CD4-positive, CD25-positive, alpha-beta regulatory T cell (primary cell): ENCODE data around the gene SLC6A6. TPM values are rescaled to one million over a fixed set of nuclear protein-coding genes. Genes with fewer than 3 reads are reported as not detected.

Experiments
- ATAC-seq, 2 donors: fragments of 150-1000 bp; cut with Tn5 transposase; one replicate each; pipeline ENCODE4 v1.10.0; 2021; ENCODE audit warnings: low read depth in 2 of 2, moderate number of reproducible peaks in 2 of 2, moderate library complexity in 1 of 2
- DNase-seq, 3 donors: peaks; one replicate each; pipeline versions ENCODE4 v3.0.0 to v3.0.0-alpha.2; 2012 to 2022; ENCODE audit warnings: mixed read lengths in 1 of 3
- H3K27ac ChIP-seq: one replicate; pipeline ENCODE4 v1.7.0; 2013; ENCODE audit warnings: mild to moderate bottlenecking, low read length; ENCODE audit not compliant: insufficient read depth, poor library complexity, severe bottlenecking
- H3K27me3 ChIP-seq: one replicate; pipeline ENCODE4 v1.7.0; 2013; ENCODE audit warnings: low read length; ENCODE audit not compliant: control insufficient read depth, insufficient read depth
- H3K36me3 ChIP-seq: one replicate; pipeline ENCODE4 v1.7.0; 2013; ENCODE audit warnings: mild to moderate bottlenecking, low read length, moderate library complexity; ENCODE audit not compliant: control insufficient read depth, insufficient read depth
- H3K4me1 ChIP-seq: 2 replicates; pipeline ENCODE4 v1.7.0; 2013; ENCODE audit warnings: mild to moderate bottlenecking, low read length; ENCODE audit not compliant: insufficient read depth, control insufficient read depth, poor library complexity, severe bottlenecking
- H3K4me3 ChIP-seq: one replicate; pipeline ENCODE4 v1.7.0; 2013; ENCODE audit warnings: low read depth, mild to moderate bottlenecking, low read length, moderate library complexity
- H3K9me3 ChIP-seq, 2 experiments: 1 replicate in 1 of 2; 2 replicates in 1 of 2; pipeline ENCODE4 v1.7.0; 2013; ENCODE audit warnings: low read length in 2 of 2, mild to moderate bottlenecking in 1 of 2, moderate library complexity in 1 of 2; ENCODE audit not compliant: control insufficient read depth in 2 of 2
- H3K27ac Mint-ChIP-seq, 3 donors: one replicate each; pipeline ENCODE4 v1.8.0; 2020 to 2022; ENCODE audit warnings: mild to moderate bottlenecking in 3 of 3, mixed read lengths in 3 of 3, moderate library complexity in 2 of 3
- H3K27me3 Mint-ChIP-seq: one replicate; pipeline ENCODE4 v1.8.0; 2022; ENCODE audit warnings: mild to moderate bottlenecking, mixed read lengths
- H3K36me3 Mint-ChIP-seq: one replicate; pipeline ENCODE4 v1.8.0; 2020; ENCODE audit warnings: mixed read lengths
- H3K4me1 Mint-ChIP-seq, 4 donors: one replicate each; pipeline ENCODE4 v1.8.0; 2020 to 2022; ENCODE audit warnings: mixed read lengths in 4 of 4, mild to moderate bottlenecking in 1 of 4
- H3K4me3 Mint-ChIP-seq, 4 donors: one replicate each; pipeline ENCODE4 v1.8.0; 2020 to 2022; ENCODE audit warnings: mild to moderate bottlenecking in 4 of 4, mixed read lengths in 4 of 4, moderate library complexity in 3 of 4
- H3K9me3 Mint-ChIP-seq, 7 donors: one replicate each; pipeline ENCODE4 v1.8.0; 2020 to 2022; ENCODE audit warnings: mixed read lengths in 7 of 7, mild to moderate bottlenecking in 3 of 7, moderate library complexity in 2 of 7
- polyA plus RNA-seq, 4 donors: library from polyadenylated mRNA; unstranded; fragments of 300-500 nt; fragmentation: Illumina TruSeq; gene quantifications; one replicate each; pipeline ENCODE4 v1.2.3, GENCODE V29; 2021
- total RNA-seq: library from RNA; stranded (reverse); gene quantifications from one replicate; pipeline ENCODE4 v1.2.3, GENCODE V29; 2022

The SLC6A6 gene
- total and polyA plus RNA-seq, 5 donors from 2014 or later: 6.9 to 73.3 (median 9.1) TPM

- Mint-ChIP-seq H3K9me3 (no peaks in the 10 kb centered on the region), H3K4me1 (peaks cover 0 to 5% (median 1%) of the 10 kb centered on the region in 4 donors), H3K36me3 (peaks cover 20% of the 10 kb centered on the region), H3K4me3 (no peak overlapping the region), H3K27me3 (no peaks in the 10 kb centered on the region), H3K27ac (peak overlapping the region in 2 of 3 donors; percentile 48 to 90)
- Histone ChIP-seq H3K36me3 (peaks cover 73% of the 10 kb centered on the region), H3K27ac (no peak overlapping the region), H3K4me3 (no peak overlapping the region), H3K27me3 (no peaks in the 10 kb centered on the region), H3K9me3 (no peaks in the 10 kb centered on the region), H3K4me1 (no peaks in the 10 kb centered on the region)
- DNase-seq (no peak), ATAC-seq (no peak)
These were observed 57.4 kb downstream of the SLC6A6 start for GRCh38 chr3:14459787-14460186.

GRCh38 chr3:14460342-14461005 lies 58.1 kb downstream of the SLC6A6 start:
- ATAC-seq (no peak), DNase-seq (no peak)
- H3K36me3 Mint-ChIP-seq: peaks cover 20% of the 10 kb centered on the region
- no peaks in the 10 kb centered on the region for H3K9me3 ChIP-seq
- no peaks in the 10 kb centered on the region for H3K4me1 ChIP-seq
- peaks cover 0 to 5% (median 1%) of the 10 kb centered on the region in 4 donors for H3K4me1 Mint-ChIP-seq
- H3K36me3 ChIP-seq: peaks cover 73% of the 10 kb centered on the region
- no peaks in the 10 kb centered on the region for H3K27me3 Mint-ChIP-seq
- H3K4me3 ChIP-seq: no peak overlapping the region
- no peaks in the 10 kb centered on the region for H3K9me3 Mint-ChIP-seq
- no peaks in the 10 kb centered on the region for H3K27me3 ChIP-seq
- peak overlapping the region in 1 of 4 donors; percentile 24 for H3K4me3 Mint-ChIP-seq
- H3K27ac Mint-ChIP-seq: peak overlapping the region; percentile 16 to 90 (median 76)
- no peak overlapping the region for H3K27ac ChIP-seq

- Histone ChIP-seq H3K27me3 (no peaks in the 10 kb centered on the region), H3K4me3 (no peak overlapping the region), H3K4me1 (no peaks in the 10 kb centered on the region), H3K36me3 (peaks cover 74% of the 10 kb centered on the region), H3K9me3 (no peaks in the 10 kb centered on the region), H3K27ac (no peak overlapping the region)
- Mint-ChIP-seq H3K36me3 (peaks cover 20% of the 10 kb centered on the region), H3K27me3 (no peaks in the 10 kb centered on the region), H3K9me3 (no peaks in the 10 kb centered on the region), H3K27ac (no peak overlapping the region), H3K4me3 (peak overlapping the region in 1 of 4 donors; percentile 24), H3K4me1 (peaks cover 0 to 5% (median 1%) of the 10 kb centered on the region in 4 donors)
- no peak for DNase-seq
- ATAC-seq: no peak
These were observed 58.8 kb downstream of the SLC6A6 start for GRCh38 chr3:14461006-14461747.

- Mint-ChIP-seq H3K4me1 (peaks cover 0 to 5% (median 1%) of the 10 kb centered on the region in 4 donors), H3K27me3 (no peaks in the 10 kb centered on the region), H3K36me3 (peaks cover 20% of the 10 kb centered on the region), H3K9me3 (no peaks in the 10 kb centered on the region), H3K4me3 (no peak overlapping the region), H3K27ac (peak overlapping the region in 1 of 3 donors; percentile 26)
- Histone ChIP-seq H3K27ac (no peak overlapping the region), H3K4me1 (no peaks in the 10 kb centered on the region), H3K9me3 (no peaks in the 10 kb centered on the region), H3K36me3 (peaks cover 79% of the 10 kb centered on the region), H3K27me3 (no peaks in the 10 kb centered on the region), H3K4me3 (no peak overlapping the region)
- peak; percentile 36 to 61 for ATAC-seq
- DNase-seq: peak; percentile 23 to 46 (median 34)
These were observed 59.4 kb downstream of the SLC6A6 start for GRCh38 chr3:14461748-14462324.

- no peaks in the 10 kb centered on the region for H3K9me3 Mint-ChIP-seq
- Histone ChIP-seq H3K27me3 (no peaks in the 10 kb centered on the region), H3K9me3 (no peaks in the 10 kb centered on the region), H3K4me1 (no peaks in the 10 kb centered on the region), H3K36me3 (peaks cover 86% of the 10 kb centered on the region), H3K4me3 (no peak overlapping the region), H3K27ac (no peak overlapping the region)
- DNase-seq (no peak), ATAC-seq (no peak)
- peaks cover 0 to 5% (median 1%) of the 10 kb centered on the region in 4 donors for H3K4me1 Mint-ChIP-seq
- H3K4me3 Mint-ChIP-seq: no peak overlapping the region
- peaks cover 24% of the 10 kb centered on the region for H3K36me3 Mint-ChIP-seq
- no peaks in the 10 kb centered on the region for H3K27me3 Mint-ChIP-seq
- peak overlapping the region; percentile 26 to 78 (median 67) for H3K27ac Mint-ChIP-seq
These were observed 60.3 kb downstream of the SLC6A6 start for GRCh38 chr3:14462738-14463137.

GRCh38 chr3:14463330-14464140 lies 61.1 kb downstream of the SLC6A6 start:
- peaks cover 25% of the 10 kb centered on the region for H3K36me3 Mint-ChIP-seq
- no peak overlapping the region for H3K27ac ChIP-seq
- H3K4me3 ChIP-seq: no peak overlapping the region
- ATAC-seq: no peak
- H3K36me3 ChIP-seq: peaks cover 82% of the 10 kb centered on the region
- no peaks in the 10 kb centered on the region for H3K27me3 ChIP-seq
- no peaks in the 10 kb centered on the region for H3K9me3 Mint-ChIP-seq
- H3K4me1 Mint-ChIP-seq: peaks cover 0 to 6% (median 1%) of the 10 kb centered on the region in 4 donors
- no peaks in the 10 kb centered on the region for H3K4me1 ChIP-seq
- no peaks in the 10 kb centered on the region for H3K27me3 Mint-ChIP-seq
- no peak for DNase-seq
- H3K9me3 ChIP-seq: no peaks in the 10 kb centered on the region
- H3K4me3 Mint-ChIP-seq: no peak overlapping the region
- H3K27ac Mint-ChIP-seq: peak overlapping the region in 1 of 3 donors; percentile 79

- peaks cover 25% of the 10 kb centered on the region for H3K36me3 Mint-ChIP-seq
- H3K4me1 Mint-ChIP-seq: peaks cover 0 to 6% (median 1%) of the 10 kb centered on the region in 4 donors
- peaks cover 82% of the 10 kb centered on the region for H3K36me3 ChIP-seq
- H3K9me3 Mint-ChIP-seq: no peaks in the 10 kb centered on the region
- no peaks in the 10 kb centered on the region for H3K27me3 ChIP-seq
- H3K4me3 Mint-ChIP-seq: no peak overlapping the region
- no peak for DNase-seq
- H3K4me3 ChIP-seq: no peak overlapping the region
- no peaks in the 10 kb centered on the region for H3K4me1 ChIP-seq
- no peak for ATAC-seq
- H3K27me3 Mint-ChIP-seq: no peaks in the 10 kb centered on the region
- no peaks in the 10 kb centered on the region for H3K9me3 ChIP-seq
- no peak overlapping the region for H3K27ac Mint-ChIP-seq
- H3K27ac ChIP-seq: no peak overlapping the region
These were observed 61.7 kb downstream of the SLC6A6 start for GRCh38 chr3:14464141-14464465.
